Thoracic aorta (tissue), 2 donors: ENCODE data around the gene PTGIS. TPM values are rescaled to one million over a fixed set of nuclear protein-coding genes. Genes with fewer than 3 reads are reported as not detected.

Source experiments
- ATAC-seq: fragments of 150-250 bp; one replicate; pipeline ENCODE4 v1.8.0; 2017; ENCODE audit warnings: low read depth; ENCODE audit not compliant: insufficient number of reproducible peaks, low FRiP score
- DNase-seq: peaks from one replicate; pipeline ENCODE4 v3.0.0-alpha.2; 2020; ENCODE audit warnings: low spot score
- H3K27ac ChIP-seq, 2 donors: fragments of 200-600 bp; sonication (generic); 1 replicate in 1 of 2; 2 replicates in 1 of 2; pipeline ENCODE4 v1.5.1; 2016; ENCODE audit warnings: mild to moderate bottlenecking in 2 of 2, moderate library complexity in 2 of 2
- H3K27me3 ChIP-seq: fragments of 200-600 bp; sonication (generic); replicated peaks from 2 replicates; pipeline ENCODE4 v1.6.0; 2016; ENCODE audit warnings: mild to moderate bottlenecking; ENCODE audit not compliant: insufficient read depth
- H3K36me3 ChIP-seq: fragments of 200-600 bp; sonication (generic); one replicate; pipeline ENCODE4 v1.5.1; 2016
- H3K4me1 ChIP-seq, 2 donors: fragments of 200-600 bp; sonication (generic); 1 replicate in 1 of 2; 2 replicates in 1 of 2; pipeline versions ENCODE4 v1.5.1 to v1.6.0; 2016; ENCODE audit warnings: low read depth in 2 of 2, mild to moderate bottlenecking in 1 of 2; ENCODE audit not compliant: control insufficient read depth in 1 of 2
- H3K4me3 ChIP-seq: fragments of 200-600 bp; sonication (generic); 2 replicates; pipeline ENCODE4 v1.5.1; 2016; ENCODE audit warnings: mild to moderate bottlenecking
- H3K9me3 ChIP-seq: fragments of 200-600 bp; sonication (generic); 2 replicates; pipeline ENCODE4 v1.5.1; 2016
- CTCF ChIP-seq: fragments of 200-600 bp; sonication (generic); IDR thresholded peaks from one replicate; pipeline ENCODE4 v1.5.1; 2019; ENCODE audit warnings: antibody characterized with exemption
- total RNA-seq, 2 donors: library from RNA; depleted of rRNA; stranded (reverse); fragments of >200 nt; gene quantifications; one replicate each; pipeline versions ENCODE4 v1.1.0 to v1.2.3, GENCODE V29; 2016

The PTGIS gene
- total RNA-seq, 2 donors from 2014 or later: 397 to 465 TPM

GRCh38 chr20:49559411-49560081 lies 8.4 kb downstream of the PTGIS start:
- peaks cover 57 to 99% of the 10 kb centered on the region in 2 donors for H3K4me1 ChIP-seq
- no peak for TF ChIP-seq CTCF
- ATAC-seq: no peak
- H3K27me3 ChIP-seq: no peaks in the 10 kb centered on the region
- DNase-seq: no peak
- peaks cover 17% of the 10 kb centered on the region for H3K36me3 ChIP-seq
- H3K9me3 ChIP-seq: no peaks in the 10 kb centered on the region
- H3K27ac ChIP-seq: peak overlapping the region; percentile 97 to 99
- peak overlapping the region; percentile 27 for H3K4me3 ChIP-seq

GRCh38 chr20:49558826-49559225 lies 9.1 kb downstream of the PTGIS start:
- H3K9me3 ChIP-seq: no peaks in the 10 kb centered on the region
- peak overlapping the region; percentile 97 to 99 for H3K27ac ChIP-seq
- peak overlapping the region; percentile 27 for H3K4me3 ChIP-seq
- TF ChIP-seq CTCF: no peak
- no peak for ATAC-seq
- no peak for DNase-seq
- peaks cover 63 to 99% of the 10 kb centered on the region in 2 donors for H3K4me1 ChIP-seq
- H3K36me3 ChIP-seq: peaks cover 17% of the 10 kb centered on the region
- H3K27me3 ChIP-seq: no peaks in the 10 kb centered on the region

- Histone ChIP-seq H3K27me3 (no peaks in the 10 kb centered on the region), H3K4me1 (peaks cover 66 to 97% of the 10 kb centered on the region in 2 donors), H3K9me3 (no peaks in the 10 kb centered on the region), H3K4me3 (peak overlapping the region; percentile 57), H3K27ac (peak overlapping the region; percentile 97 to 99), H3K36me3 (peaks cover 9% of the 10 kb centered on the region)
- TF ChIP-seq CTCF: no peak
- DNase-seq (no peak), ATAC-seq (no peak)
Measured at GRCh38 chr20:49557449-49557848, 10.5 kb downstream of the PTGIS start.

- Histone ChIP-seq H3K4me1 (peaks cover 64 to 96% of the 10 kb centered on the region in 2 donors), H3K27ac (peak overlapping the region; percentile 97 to 99), H3K27me3 (no peaks in the 10 kb centered on the region), H3K4me3 (peak overlapping the region; percentile 57), H3K9me3 (no peaks in the 10 kb centered on the region), H3K36me3 (peaks cover 9% of the 10 kb centered on the region)
- no peak for TF ChIP-seq CTCF
- ATAC-seq (no peak), DNase-seq (no peak)
Measured at GRCh38 chr20:49556621-49557020, 11.3 kb downstream of the PTGIS start.

- no peaks in the 10 kb centered on the region for H3K9me3 ChIP-seq
- no peak for TF ChIP-seq CTCF
- peaks cover 34 to 95% of the 10 kb centered on the region in 2 donors for H3K4me1 ChIP-seq
- H3K36me3 ChIP-seq: peaks cover 53% of the 10 kb centered on the region
- no peak for DNase-seq
- ATAC-seq: no peak
- H3K27me3 ChIP-seq: no peaks in the 10 kb centered on the region
- peak overlapping the region; percentile 77 to 97 for H3K27ac ChIP-seq
- no peak overlapping the region for H3K4me3 ChIP-seq
Measured at GRCh38 chr20:49549801-49550551, 18.0 kb downstream of the PTGIS start.
